H1 (cell line): ENCODE measurements around the gene DBNDD2. TPM values are rescaled to one million over a fixed set of nuclear protein-coding genes. Genes with fewer than 3 reads are reported as not detected.

Experiments
- CTBP2 ChIP-seq: IDR thresholded peaks from 2 replicates; pipeline ENCODE4 v1.7.0; 2011; ENCODE audit warnings: borderline replicate concordance, mild to moderate bottlenecking, moderate library complexity, mixed read lengths, low read length; ENCODE audit not compliant: insufficient read depth, insufficient read length
- CTCF ChIP-seq, 3 experiments: IDR thresholded peaks; 1 replicate in 2 of 3; 2 replicates in 1 of 3; pipeline versions ENCODE4 v1.5.1 to v1.6.1; 2011; ENCODE audit warnings: low read length in 3 of 3, mild to moderate bottlenecking in 3 of 3, inconsistent platforms in 2 of 3, low read depth in 1 of 3, moderate library complexity in 1 of 3; ENCODE audit not compliant: insufficient read depth in 1 of 3; ENCODE audit errors: control extremely low read depth in 1 of 3
- EGR1 ChIP-seq: IDR thresholded peaks from 2 replicates; pipeline ENCODE4 v1.6.1; 2011; ENCODE audit warnings: low read depth, low read length, borderline replicate concordance
- KDM4A ChIP-seq: IDR thresholded peaks from one replicate; pipeline ENCODE4 v1.7.1; 2012; ENCODE audit warnings: low read depth, mild to moderate bottlenecking, moderate library complexity, low read length, inconsistent platforms; ENCODE audit not compliant: severe bottlenecking
- TEAD4 ChIP-seq: IDR thresholded peaks from 2 replicates; pipeline ENCODE4 v1.6.1; 2012; ENCODE audit warnings: low read depth, low read length, inconsistent platforms, mixed read lengths
- polyA plus RNA-seq, 7 experiments: library from polyadenylated mRNA; depleted of rRNA in 3 of 7; stranded (reverse) in 5 of 7; unstranded in 2 of 7; fragments of >200 nt in 5 of 7; fragments of 200-250 nt in 2 of 7; gene quantifications; 1 replicate in 5 of 7; 2 replicates in 1 of 7; 4 replicates in 1 of 7; pipeline versions ENCODE4 v1.2.1 to v1.2.3, GENCODE V29; 2011 to 2013; ENCODE audit warnings: missing spikeins in 2 of 7, mixed read lengths in 2 of 7
- total RNA-seq: library from RNA; stranded (reverse); fragmentation: NEBNext Ultra II Directional; extraction: Animal tissue kit (Norgen Biotek cat#: 25700); gene quantifications from 2 replicates; pipeline ENCODE4 v1.2.1, GENCODE V29; 2021

The DBNDD2 gene
- total and polyA plus RNA-seq, 2 of the 8 experiments (the other 6 are each of a cell fraction or from before 2014, with no cell fraction given), result 55.8 to 96.3 TPM

DNA sequence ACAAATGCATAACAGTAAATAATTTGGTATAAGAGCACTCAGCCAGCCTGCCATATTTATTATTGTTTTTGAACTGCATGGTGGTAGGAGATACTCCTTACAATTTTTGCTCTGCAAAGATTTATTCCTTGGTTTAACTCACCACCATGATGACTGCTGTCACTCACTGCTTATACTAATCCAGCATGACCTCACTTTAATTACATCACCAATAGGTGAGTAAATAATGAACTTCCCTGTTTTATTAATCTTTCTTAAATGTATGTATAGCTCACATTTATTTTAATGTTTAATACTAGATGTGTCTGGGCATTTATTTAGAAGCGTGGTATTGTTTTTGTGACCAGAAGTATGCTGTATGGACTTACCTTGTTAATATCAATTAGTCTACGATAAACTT, 17.2 kb upstream of the DBNDD2 start (continued):
- TF ChIP-seq KDM4A (no peak), CTBP2 (no peak), TEAD4 (no peak), CTCF (IDR thresholded peaks at IDR 0.05; ENCODE audit: control extremely low read depth in 1 of 3, insufficient read depth in 1 of 3, low read depth in 1 of 3, low read length in 3 of 3) (no peak), EGR1 (no peak)
